Stimulated activated CD8-positive, alpha-beta memory T cell treated with anti-CD3 and anti-CD28 coated beads, Interleukin-7, amount 100 ng/mL, for 24 hours (primary cell): ENCODE data around the gene BANF2.

ENCODE experiments used
- DNase-seq: peaks from one replicate; pipeline ENCODE4 v3.0.0-alpha.2; 2020; ENCODE audit warnings: low read depth

The BANF2 gene

GRCh38 chr20:17735959-17736621, 36.3 kb downstream of the BANF2 start:
- DNase-seq = no peak

- no peak for DNase-seq
These were observed 38.4 kb downstream of the BANF2 start for GRCh38 chr20:17738154-17738553.

GRCh38 chr20:17741220-17741619, 41.5 kb downstream of the BANF2 start:
- no peak for DNase-seq

GRCh38 chr20:17742731-17743130, 43.0 kb downstream of the BANF2 start:
- no peak for DNase-seq

- no peak for DNase-seq
These were observed 43.9 kb downstream of the BANF2 start for GRCh38 chr20:17743677-17744076.

GRCh38 chr20:17747431-17747846, 47.7 kb downstream of the BANF2 start:
- DNase-seq = no peak

- DNase-seq = no peak
These were observed 48.5 kb downstream of the BANF2 start for GRCh38 chr20:17748279-17748678.

GRCh38 chr20:17749626-17749977, 49.8 kb downstream of the BANF2 start:
- no peak for DNase-seq

GRCh38 chr20:17749978-17750721, 50.4 kb downstream of the BANF2 start:
- DNase-seq = no peak

- no peak for DNase-seq
These were observed 50.9 kb downstream of the BANF2 start for GRCh38 chr20:17750722-17751045.

GRCh38 chr20:17751640-17752039, 51.9 kb downstream of the BANF2 start:
- DNase-seq = no peak

GRCh38 chr20:17752459-17752858, 52.7 kb downstream of the BANF2 start:
- no peak for DNase-seq

- DNase-seq = no peak
These were observed 53.8 kb downstream of the BANF2 start for GRCh38 chr20:17753516-17753915.

GRCh38 chr20:17756529-17756928, 56.8 kb downstream of the BANF2 start:
- DNase-seq = no peak

GRCh38 chr20:17757496-17757895, 57.7 kb downstream of the BANF2 start:
- DNase-seq = no peak

- DNase-seq = no peak
These were observed 58.2 kb downstream of the BANF2 start for GRCh38 chr20:17758010-17758409.

GRCh38 chr20:17758512-17758911, 58.7 kb downstream of the BANF2 start:
- no peak for DNase-seq

- no peak for DNase-seq
These were observed 59.7 kb downstream of the BANF2 start for GRCh38 chr20:17759449-17759848.

- no peak for DNase-seq
These were observed 61.8 kb downstream of the BANF2 start for GRCh38 chr20:17761604-17762003.

- no peak for DNase-seq
These were observed 62.6 kb downstream of the BANF2 start for GRCh38 chr20:17762243-17762872.

- DNase-seq = no peak
These were observed 63.2 kb downstream of the BANF2 start for GRCh38 chr20:17762873-17763557.

GRCh38 chr20:17765017-17765416, 65.3 kb downstream of the BANF2 start:
- DNase-seq = no peak

- DNase-seq = no peak
These were observed 65.8 kb downstream of the BANF2 start for GRCh38 chr20:17765584-17765983.
